ENCODE measurements around the gene RECQL. TPM values are rescaled to one million over a fixed set of nuclear protein-coding genes. Genes with fewer than 3 reads are reported as not detected.

RECQL gene
- total and polyA plus RNA-seq, 7 donors: 9.0 to 36.6 (median 13.3) TPM

DNA sequence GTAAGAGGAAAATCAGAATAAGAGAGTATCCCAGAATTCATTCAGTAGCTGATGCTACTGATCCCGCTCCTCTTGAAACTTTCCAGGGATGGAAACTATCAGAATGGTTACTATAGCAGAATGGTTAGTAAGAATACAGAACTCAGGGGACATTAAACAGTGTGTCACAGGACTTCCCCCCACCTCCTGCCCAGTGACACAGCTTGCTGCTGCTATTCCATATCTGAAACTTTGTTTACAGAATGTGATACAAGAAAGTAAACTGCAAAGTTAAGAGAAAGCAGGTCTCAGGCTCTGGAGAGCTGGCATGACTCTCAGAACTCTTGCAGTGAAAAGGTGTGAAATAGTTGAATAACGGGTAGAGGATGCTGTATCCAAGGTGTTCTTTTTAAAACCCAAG is 28.0 kb upstream of the RECQL start:
- TF ChIP-seq, protein P1, sequence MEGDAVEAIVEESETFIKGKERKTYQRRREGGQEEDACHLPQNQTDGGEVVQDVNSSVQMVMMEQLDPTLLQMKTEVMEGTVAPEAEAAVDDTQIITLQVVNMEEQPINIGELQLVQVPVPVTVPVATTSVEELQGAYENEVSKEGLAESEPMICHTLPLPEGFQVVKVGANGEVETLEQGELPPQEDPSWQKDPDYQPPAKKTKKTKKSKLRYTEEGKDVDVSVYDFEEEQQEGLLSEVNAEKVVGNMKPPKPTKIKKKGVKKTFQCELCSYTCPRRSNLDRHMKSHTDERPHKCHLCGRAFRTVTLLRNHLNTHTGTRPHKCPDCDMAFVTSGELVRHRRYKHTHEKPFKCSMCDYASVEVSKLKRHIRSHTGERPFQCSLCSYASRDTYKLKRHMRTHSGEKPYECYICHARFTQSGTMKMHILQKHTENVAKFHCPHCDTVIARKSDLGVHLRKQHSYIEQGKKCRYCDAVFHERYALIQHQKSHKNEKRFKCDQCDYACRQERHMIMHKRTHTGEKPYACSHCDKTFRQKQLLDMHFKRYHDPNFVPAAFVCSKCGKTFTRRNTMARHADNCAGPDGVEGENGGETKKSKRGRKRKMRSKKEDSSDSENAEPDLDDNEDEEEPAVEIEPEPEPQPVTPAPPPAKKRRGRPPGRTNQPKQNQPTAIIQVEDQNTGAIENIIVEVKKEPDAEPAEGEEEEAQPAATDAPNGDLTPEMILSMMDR (IDR thresholded peaks at IDR 0.05): no peak
- WGBS, 3 donors: 59 to 69% (median 63%) methylated on average over 2 of the region's 2 CpGs
- H3K27me3 ChIP-seq (ENCODE audit: insufficient read depth in 3 of 3, low read length in 2 of 3): no peaks in the 10 kb centered on the region
- DNase-seq: no peak
- H3K4me3 ChIP-seq: no peak overlapping the region
- H3K36me3 ChIP-seq (ENCODE audit: insufficient read depth in 1 of 2, low read depth in 1 of 2): no peaks in the 10 kb centered on the region
- peaks cover under 1% of the 10 kb centered on the region for H3K9me3 ChIP-seq
- H3K4me1 ChIP-seq: peaks cover 20% of the 10 kb centered on the region
- H3K27ac ChIP-seq: peak overlapping the region; percentile 28
- intact Hi-C loops (cut with DNase I): loop anchor here in 1 of 2 donors (5.0 kb wide), 1 partner anchor 153 kb away; no protein-coding TSS in a partner anchor
- no peak for ATAC-seq

DNA sequence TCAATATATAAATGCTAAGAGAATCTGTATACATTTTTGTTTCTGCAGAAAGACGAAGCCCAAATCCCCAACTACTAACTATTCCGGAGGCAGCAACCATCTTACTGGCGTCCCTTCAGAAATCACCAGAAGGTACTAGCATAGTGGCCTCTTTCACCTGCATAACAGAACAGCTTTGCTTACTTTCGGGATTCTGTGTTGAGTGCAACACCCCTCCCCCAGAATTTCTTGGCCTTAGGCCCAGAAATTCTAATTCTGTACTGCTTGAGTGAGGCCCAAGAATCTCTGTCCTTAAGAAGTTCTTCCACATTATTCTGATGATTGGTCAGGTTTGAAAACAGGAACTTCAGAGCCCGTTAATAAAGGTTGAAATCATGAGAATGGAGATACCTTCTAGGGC is 27.5 kb upstream of the RECQL start:
- TF ChIP-seq, protein P1 (IDR thresholded peaks at IDR 0.05): no peak
- WGBS, 3 donors: 42 to 49% (median 46%) methylated on average over 5 of the region's 5 CpGs
- intact Hi-C loops (cut with DNase I): loop anchor here in 1 of 2 donors (5.0 kb wide), 1 partner anchor 153 kb away; no protein-coding TSS in a partner anchor
- ATAC-seq (peak in 2 of 4 donors; percentile 23 to 38), DNase-seq (no peak)
- Histone ChIP-seq H3K4me3 (peak overlapping the region; percentile 87), H3K27ac (peak overlapping the region; percentile 28), H3K36me3 (ENCODE audit: insufficient read depth in 1 of 2, low read depth in 1 of 2) (no peaks in the 10 kb centered on the region), H3K27me3 (ENCODE audit: insufficient read depth in 3 of 3, low read length in 2 of 3) (no peaks in the 10 kb centered on the region), H3K4me1 (peaks cover 20% of the 10 kb centered on the region), H3K9me3 (peaks cover 6% of the 10 kb centered on the region)

DNA sequence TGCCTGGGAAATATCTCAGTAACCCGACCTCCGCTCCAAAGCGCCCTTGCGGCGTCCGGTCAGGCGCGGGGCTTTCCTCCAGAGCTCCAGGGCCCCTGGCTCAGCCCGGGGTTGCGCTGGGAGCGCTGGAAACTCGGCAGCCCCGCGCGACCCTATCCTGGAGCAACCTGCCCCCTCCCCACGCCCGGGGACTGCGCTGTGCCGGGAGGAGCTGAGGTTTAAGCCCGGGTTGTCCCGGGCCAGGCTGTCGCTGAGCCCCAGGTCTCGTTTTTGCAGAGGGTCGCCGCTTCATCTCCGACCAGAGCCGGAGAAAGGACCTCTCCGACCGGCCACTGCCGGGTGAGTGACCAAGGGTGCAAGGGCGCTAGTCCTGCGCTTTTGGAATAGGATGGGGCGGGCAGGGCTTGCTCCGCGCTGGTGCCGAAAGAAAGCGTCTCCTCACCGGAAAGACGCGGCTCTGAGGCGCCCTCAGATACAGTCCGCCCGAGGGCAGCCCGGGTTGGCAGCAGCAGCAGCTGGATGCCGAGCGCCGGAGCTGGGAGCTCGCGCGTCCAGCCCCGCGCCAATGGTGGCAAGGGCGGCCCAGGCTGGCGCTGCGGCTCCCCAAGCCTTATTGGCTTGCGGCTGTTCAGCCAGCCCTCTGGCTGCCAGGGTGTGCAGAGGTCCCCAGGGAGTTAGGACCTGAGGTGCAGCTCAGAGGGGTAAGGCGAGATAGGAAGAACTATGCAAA is 26.2 kb upstream of the RECQL start:
- H3K36me3 ChIP-seq (ENCODE audit: insufficient read depth in 1 of 2, low read depth in 1 of 2): no peaks in the 10 kb centered on the region
- intact Hi-C loops (cut with DNase I): loop anchor here in 1 of 2 donors (5.0 kb wide), 1 partner anchor 155 kb away; no protein-coding TSS in a partner anchor
- peak overlapping the region; percentile 87 for H3K4me3 ChIP-seq
- DNase-seq: peak; percentile 53 to 83
- no peaks in the 10 kb centered on the region for H3K27me3 ChIP-seq (ENCODE audit: insufficient read depth in 3 of 3, low read length in 2 of 3)
- peak; percentile 92 to 98 (median 96) for ATAC-seq
- WGBS, 3 donors: 0 to 1% (median 0%) methylated on average over 54 to 57 of the region's 57 CpGs
- H3K4me1 ChIP-seq: peaks cover 20% of the 10 kb centered on the region
- H3K9me3 ChIP-seq: peaks cover 7% of the 10 kb centered on the region
- H3K27ac ChIP-seq: peak overlapping the region; percentile 78
- TF ChIP-seq, protein P1 (IDR thresholded peaks at IDR 0.05): no peak

DNA sequence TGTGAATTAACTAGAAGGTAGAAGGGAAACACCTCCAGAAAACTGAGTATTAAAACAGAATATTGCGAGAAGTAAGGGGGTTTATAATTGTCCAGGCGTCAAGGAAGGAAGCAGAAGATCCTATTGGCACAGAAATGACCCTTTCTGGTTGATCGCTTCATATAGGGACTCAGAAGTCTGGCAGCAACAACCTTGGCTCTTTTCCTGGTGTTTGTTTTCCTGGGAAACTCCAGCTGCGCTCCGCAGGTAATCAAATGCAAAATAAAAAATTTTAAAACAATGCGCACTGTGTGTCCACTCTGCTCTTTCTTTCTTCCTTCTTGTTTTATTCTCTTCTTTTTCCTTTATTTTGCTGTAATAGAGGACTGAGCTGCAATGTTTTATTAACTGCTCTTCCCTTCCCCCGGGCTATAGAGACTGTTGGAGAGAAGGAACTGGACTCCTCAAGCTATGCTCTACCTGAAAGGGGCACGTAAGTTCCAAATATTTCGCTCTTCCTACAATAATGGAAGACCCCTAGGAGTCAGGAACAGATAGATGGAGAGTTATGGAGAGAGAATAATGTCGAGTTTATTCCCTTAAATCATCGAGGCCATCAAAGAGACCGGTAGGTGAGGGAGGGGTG is 25.4 kb upstream of the RECQL start:
- TF ChIP-seq, protein P1 (IDR thresholded peaks at IDR 0.05): no peak
- intact Hi-C loops (cut with DNase I): loop anchor here in 1 of 2 donors (5.0 kb wide), 1 partner anchor 155 kb away; no protein-coding TSS in a partner anchor
- Histone ChIP-seq H3K27ac (peak overlapping the region; percentile 78), H3K36me3 (ENCODE audit: insufficient read depth in 1 of 2, low read depth in 1 of 2) (no peaks in the 10 kb centered on the region), H3K4me3 (peak overlapping the region; percentile 87), H3K27me3 (ENCODE audit: insufficient read depth in 3 of 3, low read length in 2 of 3) (no peaks in the 10 kb centered on the region), H3K4me1 (peaks cover 20% of the 10 kb centered on the region), H3K9me3 (peaks cover 7% of the 10 kb centered on the region)
- ATAC-seq (no peak), DNase-seq (no peak)
- WGBS, 3 donors: 40 to 45% (median 43%) methylated on average over 12 of the region's 12 CpGs
